NCI-H1930 (cell line): ENCODE data around the gene TMEM150C.
"Not testable (repeated sequence)": the region's sequence is repeated elsewhere in the genome, so short reads cannot be mapped to it uniquely, and the experiment has no call there.

Source experiments
- DNase-seq, 2 experiments: peaks; one replicate each; lab custom pipeline; 2025; lab: John Stamatoyannopoulos, UW

The TMEM150C gene

GRCh38 chr4:82473621-82474164 is 88.1 kb downstream of the TMEM150C start:
- DNase-seq, result no peak

- DNase-seq, result not testable (repeated sequence)
Measured at GRCh38 chr4:82473080-82473479, 88.7 kb downstream of the TMEM150C start.

- DNase-seq, result no peak
Measured at GRCh38 chr4:82469791-82470345, 91.9 kb downstream of the TMEM150C start.

- no peak for DNase-seq
Measured at GRCh38 chr4:82467471-82467870, 94.3 kb downstream of the TMEM150C start.

- no peak for DNase-seq
Measured at GRCh38 chr4:82463221-82463620, 98.6 kb downstream of the TMEM150C start.

GRCh38 chr4:82462415-82462831 is 99.4 kb downstream of the TMEM150C start:
- peak; percentile 68 to 78 for DNase-seq

GRCh38 chr4:82461710-82462109 is 100.1 kb downstream of the TMEM150C start:
- DNase-seq, result no peak

GRCh38 chr4:82458729-82459128 is 103.1 kb downstream of the TMEM150C start:
- no peak for DNase-seq

- no peak for DNase-seq
Measured at GRCh38 chr4:82457266-82457665, 104.5 kb downstream of the TMEM150C start.

GRCh38 chr4:82452026-82452425 is 109.8 kb downstream of the TMEM150C start:
- no peak for DNase-seq

GRCh38 chr4:82450966-82451755 is 110.6 kb downstream of the TMEM150C start:
- DNase-seq, result no peak

GRCh38 chr4:82447886-82448285 is 113.9 kb downstream of the TMEM150C start:
- DNase-seq, result no peak

GRCh38 chr4:82439088-82439487 is 122.7 kb downstream of the TMEM150C start:
- no peak for DNase-seq

- no peak for DNase-seq
Measured at GRCh38 chr4:82437285-82438005, 124.3 kb downstream of the TMEM150C start.

- no peak for DNase-seq
Measured at GRCh38 chr4:82436780-82437179, 125.0 kb downstream of the TMEM150C start.

GRCh38 chr4:82436130-82436529 is 125.7 kb downstream of the TMEM150C start:
- DNase-seq, result no peak

- DNase-seq, result no peak
Measured at GRCh38 chr4:82434949-82435348, 126.8 kb downstream of the TMEM150C start.

GRCh38 chr4:82433791-82434190 is 128.0 kb downstream of the TMEM150C start:
- DNase-seq, result no peak
